ENCODE results near the gene GRIP2. TPM values are rescaled to one million over a fixed set of nuclear protein-coding genes. Genes with fewer than 3 reads are reported as not detected.

Gene GRIP2
- polyA plus RNA-seq, 1 experiment, result not detected

GRCh38 chr3:14568269-14568668 lies 28.1 kb upstream of the GRIP2 start:
- ChIA-PET POLR2A (no interaction called here), CTCF (no interaction called here)
- H3K27me3 ChIP-seq (ENCODE audit: control insufficient read depth, insufficient read depth, low read length), result peaks cover 30% of the 10 kb centered on the region

GRCh38 chr3:14566812-14567211 lies 26.7 kb upstream of the GRIP2 start:
- CTCF ChIA-PET, result no interaction called here
- no peaks in the 10 kb centered on the region for H3K9me3 ChIP-seq (ENCODE audit: control insufficient read depth, insufficient read depth, low read length)
- no peak overlapping the region for H3K4me3 ChIP-seq (ENCODE audit: low read depth, low read length)
- H3K27ac ChIP-seq (ENCODE audit: low read depth, low read length), result no peak overlapping the region
- H3K27me3 ChIP-seq (ENCODE audit: control insufficient read depth, insufficient read depth, low read length), result peaks cover 33% of the 10 kb centered on the region
- no peak for TF ChIP-seq CTCF (IDR thresholded peaks at IDR 0.05; ENCODE audit: low read depth, low read length)
- no peak for DNase-seq (ENCODE audit: low read depth, low spot score)
- POLR2A ChIA-PET, result no interaction called here

More at GRCh38 chr3:14568269-14568668, 28.1 kb upstream of the GRIP2 start:
- Histone ChIP-seq H3K9me3 (ENCODE audit: control insufficient read depth, insufficient read depth, low read length) (no peaks in the 10 kb centered on the region; the same call in 1 of the 2 replicates), H3K27ac (ENCODE audit: low read depth, low read length) (no peak overlapping the region), H3K4me3 (ENCODE audit: low read depth, low read length) (no peak overlapping the region)
- no peak for TF ChIP-seq CTCF (IDR thresholded peaks at IDR 0.05; ENCODE audit: low read depth, low read length)
- DNase-seq (ENCODE audit: low read depth, low spot score), result no peak

- ChIA-PET POLR2A (no interaction called here), CTCF (interaction anchor here (0.5 to 0.7 kb wide), 2 partner anchors 18 to 107 kb away, joined by 3 read pairs; no protein-coding TSS in a partner anchor)
- Histone ChIP-seq H3K9me3 (ENCODE audit: control insufficient read depth, insufficient read depth, low read length) (no peaks in the 10 kb centered on the region), H3K27ac (ENCODE audit: low read depth, low read length) (no peak overlapping the region), H3K27me3 (ENCODE audit: control insufficient read depth, insufficient read depth, low read length) (peaks cover 31% of the 10 kb centered on the region), H3K4me3 (ENCODE audit: low read depth, low read length) (no peak overlapping the region)
- no peak for TF ChIP-seq CTCF (IDR thresholded peaks at IDR 0.05; ENCODE audit: low read depth, low read length)
- DNase-seq (ENCODE audit: low read depth, low spot score), result no peak
Measured at GRCh38 chr3:14565868-14566588, 25.9 kb upstream of the GRIP2 start.

- no peak for TF ChIP-seq CTCF (IDR thresholded peaks at IDR 0.05; ENCODE audit: low read depth, low read length)
- H3K27me3 ChIP-seq (ENCODE audit: control insufficient read depth, insufficient read depth, low read length), result peaks cover 29% of the 10 kb centered on the region
- POLR2A ChIA-PET, result no interaction called here
- H3K27ac ChIP-seq (ENCODE audit: low read depth, low read length), result no peak overlapping the region
- CTCF ChIA-PET, result interaction anchor here (1.0 kb wide), 1 partner anchor 18 kb away, joined by 4 read pairs; no protein-coding TSS in a partner anchor
- no peaks in the 10 kb centered on the region for H3K9me3 ChIP-seq (ENCODE audit: control insufficient read depth, insufficient read depth, low read length)
- no peak for DNase-seq (ENCODE audit: low read depth, low spot score)
- H3K4me3 ChIP-seq (ENCODE audit: low read depth, low read length), result no peak overlapping the region
Measured at GRCh38 chr3:14564741-14565140, 24.6 kb upstream of the GRIP2 start.

- Histone ChIP-seq H3K9me3 (ENCODE audit: control insufficient read depth, insufficient read depth, low read length) (no peaks in the 10 kb centered on the region), H3K27me3 (ENCODE audit: control insufficient read depth, insufficient read depth, low read length) (peaks cover 26% of the 10 kb centered on the region), H3K27ac (ENCODE audit: low read depth, low read length) (no peak overlapping the region), H3K4me3 (ENCODE audit: low read depth, low read length) (no peak overlapping the region)
- ChIA-PET CTCF (interaction anchor here (0.9 to 1.0 kb wide), 2 partner anchors 15 to 96 kb away, joined by 3 to 4 read pairs; no protein-coding TSS in a partner anchor), POLR2A (no interaction called here)
- DNase-seq (ENCODE audit: low read depth, low spot score), result no peak
- TF ChIP-seq CTCF (IDR thresholded peaks at IDR 0.05; ENCODE audit: low read depth, low read length), result no peak
Measured at GRCh38 chr3:14563946-14564539, 23.9 kb upstream of the GRIP2 start.

Data from AG04450 (cell line).